Caco-2 (cell line): ENCODE data around the gene ZFP69. TPM values are rescaled to one million over a fixed set of nuclear protein-coding genes. Genes with fewer than 3 reads are reported as not detected.

Experiments
- BruUV-seq: library from RNA; stranded (reverse); fragments of 400-500 nt; replicated peaks from 2 replicates; lab custom pipeline; 2021; lab: Mats Ljungman, UMichigan
- CTCF ChIA-PET: fragments of 300-600 bp; sonication (Branson Sonifier 250); formaldehyde crosslinking; loops from one replicate; lab custom pipeline; 2022; ENCODE audit warnings: antibody characterized with exemption; lab: Charles Lee
- POLR2A ChIA-PET: fragments of 300-600 bp; sonication (Branson Sonifier 250); formaldehyde crosslinking; loops from one replicate; lab custom pipeline; 2022; ENCODE audit warnings: antibody characterized with exemption; lab: Charles Lee
- DNase-seq, 2 experiments: peaks; one replicate each; pipeline versions ENCODE4 v3.0.0 to v3.0.0-alpha.2; 2020 to 2022
- H3K27me3 ChIP-seq: replicated peaks from 2 replicates; pipeline ENCODE4 v1.6.0; 2011; ENCODE audit warnings: low read length; ENCODE audit not compliant: control insufficient read depth, insufficient read depth
- H3K36me3 ChIP-seq: 2 replicates; pipeline ENCODE4 v1.5.1; 2011; ENCODE audit warnings: low read length; ENCODE audit not compliant: control insufficient read depth, insufficient read depth
- H3K4me1 ChIP-seq: fragments of 250-450 bp; sonication (Bioruptor Pico); 2 replicates; pipeline ENCODE4 v1.5.1; 2020; ENCODE audit warnings: mild to moderate bottlenecking
- H3K4me3 ChIP-seq: 2 replicates; pipeline ENCODE4 v1.5.1; 2011; ENCODE audit warnings: low read depth, mild to moderate bottlenecking, control low read depth, low read length
- H3K9me3 ChIP-seq: fragments of 250-450 bp; sonication (Bioruptor Pico); 2 replicates; pipeline ENCODE4 v1.5.1; 2020; ENCODE audit warnings: mild to moderate bottlenecking, moderate library complexity
- H3K27ac Mint-ChIP-seq: one replicate; pipeline ENCODE4 v1.8.0; 2022; ENCODE audit warnings: mixed read lengths; ENCODE audit not compliant: unreplicated experiment
- H3K27me3 Mint-ChIP-seq: one replicate; pipeline ENCODE4 v1.8.0; 2022; ENCODE audit warnings: mixed read lengths; ENCODE audit not compliant: insufficient read depth, unreplicated experiment
- H3K36me3 Mint-ChIP-seq: one replicate; pipeline ENCODE4 v1.8.0; 2022; ENCODE audit warnings: mild to moderate bottlenecking, mixed read lengths; ENCODE audit not compliant: insufficient read depth, unreplicated experiment
- H3K4me1 Mint-ChIP-seq: one replicate; pipeline ENCODE4 v1.8.0; 2022; ENCODE audit warnings: low read depth, mixed read lengths; ENCODE audit not compliant: unreplicated experiment
- H3K4me3 Mint-ChIP-seq: one replicate; pipeline ENCODE4 v1.8.0; 2022; ENCODE audit warnings: mild to moderate bottlenecking, moderate library complexity, mixed read lengths; ENCODE audit not compliant: unreplicated experiment
- H3K9me3 Mint-ChIP-seq: one replicate; pipeline ENCODE4 v1.8.0; 2022; ENCODE audit warnings: mixed read lengths; ENCODE audit not compliant: unreplicated experiment
- CTCF ChIP-seq, 2 experiments: fragments of 200-600 bp in 1 of 2; IDR thresholded peaks; 1 replicate in 1 of 2; 2 replicates in 1 of 2; pipeline versions ENCODE4 v1.5.1 to v1.8.0; 2011 to 2022; ENCODE audit warnings: antibody characterized with exemption in 1 of 2, control low read depth in 1 of 2, inconsistent platforms in 1 of 2, low read depth in 1 of 2, low read length in 1 of 2, mild to moderate bottlenecking in 1 of 2, moderate library complexity in 1 of 2; ENCODE audit not compliant: insufficient read depth in 1 of 2, severe bottlenecking in 1 of 2, unreplicated experiment in 1 of 2
- intact Hi-C: fragments of 100-400 bp; cut with micrococcal nuclease; formaldehyde crosslinking; loops from one replicate; pipeline ENCODE4 v1.10.0; 2022; ENCODE audit not compliant: unreplicated experiment
- total RNA-seq: library from RNA; stranded (reverse); gene quantifications from 2 replicates; pipeline ENCODE4 v1.2.3, GENCODE V29; 2022

The ZFP69 gene
- total RNA-seq, 1 experiment from 2014 or later: 2.5 TPM

- Mint-ChIP-seq H3K27me3 (no peaks in the 10 kb centered on the region), H3K9me3 (peaks cover 12% of the 10 kb centered on the region), H3K4me1 (peaks cover 9% of the 10 kb centered on the region), H3K4me3 (no peak overlapping the region), H3K36me3 (peaks cover 15% of the 10 kb centered on the region), H3K27ac (no peak overlapping the region)
- no TSS peak for BruUV-seq
- intact Hi-C loops: no loop called here
- peaks cover 4% of the 10 kb centered on the region; the same call in 1 of the 2 replicates for H3K4me1 ChIP-seq
- TF ChIP-seq CTCF (IDR thresholded peaks at IDR 0.05; ENCODE audit: insufficient read depth in 1 of 2, low read depth in 1 of 2, low read length in 1 of 2, severe bottlenecking in 1 of 2, unreplicated experiment in 1 of 2): no peak
- ChIA-PET POLR2A (no interaction called here), CTCF (no interaction called here)
- H3K4me3 ChIP-seq: no peak overlapping the region
- no peaks in the 10 kb centered on the region for H3K27me3 ChIP-seq
- no peaks in the 10 kb centered on the region for H3K9me3 ChIP-seq
- H3K36me3 ChIP-seq: no peaks in the 10 kb centered on the region
- no peak for DNase-seq
These were observed 25.9 kb upstream of the ZFP69 start for GRCh38 chr1:40451238-40451585.

- DNase-seq: no peak
- H3K27me3 ChIP-seq: no peaks in the 10 kb centered on the region
- POLR2A ChIA-PET: no interaction called here
- Mint-ChIP-seq H3K4me1 (peaks cover 9% of the 10 kb centered on the region), H3K27me3 (no peaks in the 10 kb centered on the region), H3K9me3 (peaks cover 36% of the 10 kb centered on the region), H3K27ac (no peak overlapping the region), H3K4me3 (no peak overlapping the region), H3K36me3 (peaks cover 17% of the 10 kb centered on the region)
- BruUV-seq: no TSS peak
- no peak for TF ChIP-seq CTCF (IDR thresholded peaks at IDR 0.05; ENCODE audit: insufficient read depth in 1 of 2, low read depth in 1 of 2, low read length in 1 of 2, severe bottlenecking in 1 of 2, unreplicated experiment in 1 of 2)
- CTCF ChIA-PET: no interaction called here
- no peaks in the 10 kb centered on the region; the same call in 1 of the 2 replicates for H3K36me3 ChIP-seq
- no peaks in the 10 kb centered on the region; the same call in 1 of the 2 replicates for H3K9me3 ChIP-seq
- intact Hi-C loops: no loop called here
- H3K4me3 ChIP-seq: no peak overlapping the region
- H3K4me1 ChIP-seq: no peaks in the 10 kb centered on the region
These were observed 22.2 kb upstream of the ZFP69 start for GRCh38 chr1:40454873-40455272.

- intact Hi-C loops: no loop called here
- BruUV-seq: no TSS peak
- no peak for TF ChIP-seq CTCF (IDR thresholded peaks at IDR 0.05; ENCODE audit: insufficient read depth in 1 of 2, low read depth in 1 of 2, low read length in 1 of 2, severe bottlenecking in 1 of 2, unreplicated experiment in 1 of 2)
- DNase-seq: no peak
- ChIA-PET POLR2A (no interaction called here), CTCF (no interaction called here)
- no peaks in the 10 kb centered on the region for H3K27me3 Mint-ChIP-seq
- peaks cover 12% of the 10 kb centered on the region for H3K36me3 Mint-ChIP-seq
- no peaks in the 10 kb centered on the region for H3K4me1 Mint-ChIP-seq
- H3K9me3 Mint-ChIP-seq: peaks cover 42% of the 10 kb centered on the region
- Histone ChIP-seq H3K4me3 (no peak overlapping the region), H3K9me3 (peaks cover 3% of the 10 kb centered on the region), H3K27me3 (no peaks in the 10 kb centered on the region), H3K4me1 (no peaks in the 10 kb centered on the region), H3K36me3 (no peaks in the 10 kb centered on the region)
- no peak overlapping the region for H3K27ac Mint-ChIP-seq
- no peak overlapping the region for H3K4me3 Mint-ChIP-seq
These were observed 14.0 kb upstream of the ZFP69 start for GRCh38 chr1:40462956-40463590.
